GM23338 (cell line): ENCODE measurements around the gene ZCCHC2.

Source experiments
- CREB1 ChIP-seq: fragments of 250-450 bp; sonication (Bioruptor Pico); IDR thresholded peaks from 2 replicates; pipeline ENCODE4 v1.5.0; 2020; ENCODE audit warnings: low read depth, mild to moderate bottlenecking, moderate library complexity
- EZH2 ChIP-seq: fragments of 200-600 bp; sonication (generic); IDR thresholded peaks from one replicate; pipeline ENCODE4 v1.8.0; 2017; ENCODE audit warnings: antibody characterized with exemption, mild to moderate bottlenecking, low read depth; ENCODE audit not compliant: unreplicated experiment
- EZH2phosphoT487 ChIP-seq: fragments of 200-600 bp; sonication (generic); IDR thresholded peaks from one replicate; pipeline ENCODE4 v1.8.1; 2018; ENCODE audit warnings: antibody characterized with exemption; ENCODE audit not compliant: unreplicated experiment
- POLR2AphosphoS5 ChIP-seq: IDR thresholded peaks from 2 replicates; pipeline ENCODE4 v1.6.1; 2016; ENCODE audit warnings: antibody characterized with exemption, low read depth
- STAT1 ChIP-seq: IDR thresholded peaks from one replicate; pipeline ENCODE4 v1.6.1; 2016; ENCODE audit warnings: antibody characterized with exemption; ENCODE audit not compliant: unreplicated experiment
- TF ChIP-seq, protein P1 (sequence below), 2 experiments: fragments of 200-600 bp in 1 of 2; sonication (generic) in 1 of 2; conservative IDR thresholded peaks; 2 replicates each; pipeline versions ENCODE4 v1.5.1 to v1.6.1; 2016 to 2017; ENCODE audit warnings: antibody characterized with exemption in 2 of 2, low read depth in 2 of 2, mild to moderate bottlenecking in 2 of 2, moderate library complexity in 1 of 2
- TF ChIP-seq, protein P2 (sequence below): IDR thresholded peaks from one replicate; pipeline ENCODE4 v1.6.1; 2018; ENCODE audit warnings: antibody characterized with exemption; ENCODE audit not compliant: unreplicated experiment

DNA sequence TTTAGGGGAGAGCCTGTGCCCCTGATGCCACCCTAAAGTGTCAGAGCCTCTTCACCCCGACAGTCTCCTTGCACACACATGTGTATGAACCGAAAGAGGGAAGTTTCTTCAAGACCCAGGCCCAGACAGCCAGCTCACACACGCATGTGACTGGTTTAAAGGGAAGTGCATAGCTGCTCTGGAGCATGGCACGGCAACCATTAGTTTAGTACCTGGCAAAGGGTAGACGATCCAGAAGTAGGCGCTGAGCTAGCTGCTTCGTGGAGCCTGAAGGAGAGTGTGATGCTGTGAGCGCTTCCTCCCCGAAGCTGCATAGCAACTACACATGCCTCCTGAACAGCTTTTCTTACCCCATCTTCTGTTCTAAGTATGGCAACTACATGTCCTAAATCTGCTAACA, 91.7 kb downstream of the ZCCHC2 start:
- TF ChIP-seq POLR2AphosphoS5 (no peak), EZH2 (no peak), EZH2phosphoT487 (no peak), CREB1 (CRISPR knock-in tag) (no peak), STAT1 (no peak)
- TF ChIP-seq, protein P1, sequence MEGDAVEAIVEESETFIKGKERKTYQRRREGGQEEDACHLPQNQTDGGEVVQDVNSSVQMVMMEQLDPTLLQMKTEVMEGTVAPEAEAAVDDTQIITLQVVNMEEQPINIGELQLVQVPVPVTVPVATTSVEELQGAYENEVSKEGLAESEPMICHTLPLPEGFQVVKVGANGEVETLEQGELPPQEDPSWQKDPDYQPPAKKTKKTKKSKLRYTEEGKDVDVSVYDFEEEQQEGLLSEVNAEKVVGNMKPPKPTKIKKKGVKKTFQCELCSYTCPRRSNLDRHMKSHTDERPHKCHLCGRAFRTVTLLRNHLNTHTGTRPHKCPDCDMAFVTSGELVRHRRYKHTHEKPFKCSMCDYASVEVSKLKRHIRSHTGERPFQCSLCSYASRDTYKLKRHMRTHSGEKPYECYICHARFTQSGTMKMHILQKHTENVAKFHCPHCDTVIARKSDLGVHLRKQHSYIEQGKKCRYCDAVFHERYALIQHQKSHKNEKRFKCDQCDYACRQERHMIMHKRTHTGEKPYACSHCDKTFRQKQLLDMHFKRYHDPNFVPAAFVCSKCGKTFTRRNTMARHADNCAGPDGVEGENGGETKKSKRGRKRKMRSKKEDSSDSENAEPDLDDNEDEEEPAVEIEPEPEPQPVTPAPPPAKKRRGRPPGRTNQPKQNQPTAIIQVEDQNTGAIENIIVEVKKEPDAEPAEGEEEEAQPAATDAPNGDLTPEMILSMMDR (conservative IDR thresholded peaks at IDR 0.05; ENCODE audit: low read depth in 2 of 2): no peak
- TF ChIP-seq, protein P2, sequence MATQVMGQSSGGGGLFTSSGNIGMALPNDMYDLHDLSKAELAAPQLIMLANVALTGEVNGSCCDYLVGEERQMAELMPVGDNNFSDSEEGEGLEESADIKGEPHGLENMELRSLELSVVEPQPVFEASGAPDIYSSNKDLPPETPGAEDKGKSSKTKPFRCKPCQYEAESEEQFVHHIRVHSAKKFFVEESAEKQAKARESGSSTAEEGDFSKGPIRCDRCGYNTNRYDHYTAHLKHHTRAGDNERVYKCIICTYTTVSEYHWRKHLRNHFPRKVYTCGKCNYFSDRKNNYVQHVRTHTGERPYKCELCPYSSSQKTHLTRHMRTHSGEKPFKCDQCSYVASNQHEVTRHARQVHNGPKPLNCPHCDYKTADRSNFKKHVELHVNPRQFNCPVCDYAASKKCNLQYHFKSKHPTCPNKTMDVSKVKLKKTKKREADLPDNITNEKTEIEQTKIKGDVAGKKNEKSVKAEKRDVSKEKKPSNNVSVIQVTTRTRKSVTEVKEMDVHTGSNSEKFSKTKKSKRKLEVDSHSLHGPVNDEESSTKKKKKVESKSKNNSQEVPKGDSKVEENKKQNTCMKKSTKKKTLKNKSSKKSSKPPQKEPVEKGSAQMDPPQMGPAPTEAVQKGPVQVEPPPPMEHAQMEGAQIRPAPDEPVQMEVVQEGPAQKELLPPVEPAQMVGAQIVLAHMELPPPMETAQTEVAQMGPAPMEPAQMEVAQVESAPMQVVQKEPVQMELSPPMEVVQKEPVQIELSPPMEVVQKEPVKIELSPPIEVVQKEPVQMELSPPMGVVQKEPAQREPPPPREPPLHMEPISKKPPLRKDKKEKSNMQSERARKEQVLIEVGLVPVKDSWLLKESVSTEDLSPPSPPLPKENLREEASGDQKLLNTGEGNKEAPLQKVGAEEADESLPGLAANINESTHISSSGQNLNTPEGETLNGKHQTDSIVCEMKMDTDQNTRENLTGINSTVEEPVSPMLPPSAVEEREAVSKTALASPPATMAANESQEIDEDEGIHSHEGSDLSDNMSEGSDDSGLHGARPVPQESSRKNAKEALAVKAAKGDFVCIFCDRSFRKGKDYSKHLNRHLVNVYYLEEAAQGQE: no peak
